Ovary (tissue), 9 donors: ENCODE measurements around the gene AP3B1. TPM values are rescaled to one million over a fixed set of nuclear protein-coding genes. Genes with fewer than 3 reads are reported as not detected.
"Not testable (repeated sequence)": the region's sequence is repeated elsewhere in the genome, so short reads cannot be mapped to it uniquely, and the experiment has no call there.

ENCODE experiments used
- DNase-seq, 5 donors: peaks; one replicate each; pipeline ENCODE4 v3.0.0-alpha.2; 2019 to 2020
- H3K27ac ChIP-seq, 2 donors: fragments of 200-600 bp; one replicate each; pipeline versions ENCODE4 v1.5.1 to v1.8.0; 2019 to 2022
- H3K27me3 ChIP-seq: fragments of 200-600 bp; one replicate; pipeline ENCODE4 v1.8.0; 2022
- H3K36me3 ChIP-seq: fragments of 200-600 bp; sonication (generic); one replicate; pipeline ENCODE4 v1.5.1; 2019
- H3K4me1 ChIP-seq: one replicate; pipeline ENCODE4 v1.8.1; 2013; ENCODE audit warnings: mild to moderate bottlenecking, moderate library complexity; ENCODE audit not compliant: insufficient read depth
- H3K4me3 ChIP-seq: fragments of 200-600 bp; sonication (generic); one replicate; pipeline ENCODE4 v1.5.1; 2017
- H3K9me3 ChIP-seq, 2 donors: fragments of 200-600 bp in 1 of 2; sonication (generic) in 1 of 2; one replicate each; pipeline versions ENCODE4 v1.5.1 to v1.8.1; 2013 to 2019; ENCODE audit warnings: mild to moderate bottlenecking in 1 of 2, moderate library complexity in 1 of 2
- CTCF ChIP-seq, 3 donors: fragments of 450-650 bp in 2 of 3; fragments of 200-600 bp in 1 of 3; IDR thresholded peaks; one replicate each; pipeline versions ENCODE4 v1.5.1 to v1.8.0; 2016 to 2022; ENCODE audit warnings: antibody characterized with exemption in 3 of 3, mild to moderate bottlenecking in 1 of 3
- EP300 ChIP-seq: sonication (generic); formaldehyde crosslinking; IDR thresholded peaks from one replicate; pipeline ENCODE4 v1.6.1; 2017; ENCODE audit warnings: antibody characterized with exemption
- POLR2A ChIP-seq: fragments of 450-650 bp; IDR thresholded peaks from one replicate; pipeline ENCODE4 v1.6.1; 2017; ENCODE audit warnings: antibody characterized with exemption, mild to moderate bottlenecking, moderate library complexity
- WGBS, 3 donors: extraction: QIAGEN DNeasy Blood & Tissue Kit in 1 of 3; methylation state at CpG; one replicate each; pipeline versions ENCODE4 v1.1.5 to v1.1.7; 2013 to 2017; 5-methylcytosine and 5-hydroxymethylcytosine counted together
- intact Hi-C, 4 donors: fragments of 100-400 bp; cut with DNase I; formaldehyde crosslinking; loops; one replicate each; pipeline versions ENCODE4 v1.11.0 to v1.15.1; 2022 to 2023
- polyA plus RNA-seq, 2 donors: library from polyadenylated mRNA; stranded (reverse); fragments of 200-250 nt in 1 of 2; fragments of 350-450 nt in 1 of 2; fragmentation: Illumina TruSeq in 1 of 2; extraction: RNeasy Lipid Tissue Mini Kit (QIAGEN cat#74804) in 1 of 2; gene quantifications; one replicate each; pipeline ENCODE4 v1.2.3, GENCODE V29; 2013 to 2014
- total RNA-seq, 7 donors: library from RNA; depleted of rRNA in 2 of 7; stranded (reverse); fragments of >200 nt in 2 of 7; fragmentation: NEBNext Ultra II Directional in 3 of 7; extraction: Animal tissue kit (Norgen Biotek cat#: 25700) in 3 of 7; gene quantifications; one replicate each; pipeline versions ENCODE4 v1.1.0 to v1.2.4, GENCODE V29; 2016 to 2023
- donor health status: DM: no; HTN: no; CAD: no; lungs with moderate emphysema.
- donor health status: DM: no; HTN: no; CAD: no.
- donor health status: Bipolar disorder and iron deficiency.
- donor health status: DM: yes; HTN: yes; CAD: no.
- donor health status: DM: no; HTN: no; CAD: no.
- donor health status: DM: yes; HTN: yes; CAD: no.

The AP3B1 gene
- total and polyA plus RNA-seq, 9 donors, result 14.5 to 38.8 (median 28.5) TPM

GRCh38 chr5:78050888-78051287 is 243.6 kb downstream of the AP3B1 start:
- intact Hi-C loops, result no loop called here

GRCh38 chr5:78046823-78047222 is 247.7 kb downstream of the AP3B1 start:
- DNase-seq, H3K4me1 ChIP-seq, H3K9me3 ChIP-seq, intact Hi-C loops, H3K36me3 ChIP-seq, H3K4me3 ChIP-seq, H3K27ac ChIP-seq, H3K27me3 ChIP-seq: not testable (repeated sequence)
- WGBS, 3 donors, result 92 to 95% (median 93%) methylated on average over 2 of the region's 2 CpGs

More at GRCh38 chr5:78050888-78051287, 243.6 kb downstream of the AP3B1 start:
- Histone ChIP-seq H3K9me3 (no peaks in the 10 kb centered on the region), H3K27me3 (no peaks in the 10 kb centered on the region), H3K4me1 (no peaks in the 10 kb centered on the region), H3K4me3 (no peak overlapping the region), H3K27ac (no peak overlapping the region), H3K36me3 (no peaks in the 10 kb centered on the region)
- WGBS, 3 donors, result 17 to 42% (median 27%) methylated on average over 4 of the region's 4 CpGs
- DNase-seq, result no peak
- no peak for TF ChIP-seq CTCF (IDR thresholded peaks at IDR 0.05)
- TF ChIP-seq EP300, result no peak
- no peak for TF ChIP-seq POLR2A

- Histone ChIP-seq H3K27me3 (no peaks in the 10 kb centered on the region), H3K9me3 (no peaks in the 10 kb centered on the region), H3K4me3 (no peak overlapping the region), H3K4me1 (no peaks in the 10 kb centered on the region), H3K36me3 (no peaks in the 10 kb centered on the region), H3K27ac (no peak overlapping the region)
- no peak for DNase-seq
- intact Hi-C loops, result no loop called here
- 97 to 99% (median 99%) methylated on average over 9 of the region's 9 CpGs for WGBS, 3 donors
- TF ChIP-seq CTCF (IDR thresholded peaks at IDR 0.05) (no peak), EP300 (no peak), POLR2A (no peak)
These were observed 248.5 kb downstream of the AP3B1 start for GRCh38 chr5:78046006-78046405.

GRCh38 chr5:78041805-78042204 is 252.7 kb downstream of the AP3B1 start:
- no peak overlapping the region for H3K4me3 ChIP-seq
- TF ChIP-seq POLR2A (no peak), EP300 (no peak)
- H3K4me1 ChIP-seq, result no peaks in the 10 kb centered on the region
- no peaks in the 10 kb centered on the region for H3K9me3 ChIP-seq
- 94 to 96% (median 95%) methylated on average over 5 of the region's 5 CpGs for WGBS, 3 donors
- no peak for DNase-seq
- no peaks in the 10 kb centered on the region for H3K36me3 ChIP-seq
- no peak overlapping the region for H3K27ac ChIP-seq
- intact Hi-C loops, result no loop called here
- no peaks in the 10 kb centered on the region for H3K27me3 ChIP-seq

- H3K36me3 ChIP-seq, result no peaks in the 10 kb centered on the region
- 77 to 92% (median 87%) methylated on average over 2 of the region's 2 CpGs for WGBS, 3 donors
- no peak overlapping the region for H3K4me3 ChIP-seq
- no peak for DNase-seq
- no peaks in the 10 kb centered on the region for H3K9me3 ChIP-seq
- TF ChIP-seq CTCF (IDR thresholded peaks at IDR 0.05), result no peak
- no peak for TF ChIP-seq POLR2A
- TF ChIP-seq EP300, result no peak
- intact Hi-C loops, result no loop called here
- H3K27ac ChIP-seq, result no peak overlapping the region
- no peaks in the 10 kb centered on the region for H3K27me3 ChIP-seq
- no peaks in the 10 kb centered on the region for H3K4me1 ChIP-seq
These were observed 269.0 kb downstream of the AP3B1 start for GRCh38 chr5:78025540-78025939.

GRCh38 chr5:78019744-78020143 is 274.8 kb downstream of the AP3B1 start:
- Histone ChIP-seq H3K36me3 (no peaks in the 10 kb centered on the region), H3K4me3 (no peak overlapping the region), H3K27me3 (no peaks in the 10 kb centered on the region), H3K27ac (no peak overlapping the region), H3K9me3 (no peaks in the 10 kb centered on the region), H3K4me1 (no peaks in the 10 kb centered on the region)
- intact Hi-C loops, result no loop called here
- no peak for TF ChIP-seq POLR2A
- no peak for TF ChIP-seq CTCF (IDR thresholded peaks at IDR 0.05)
- TF ChIP-seq EP300, result no peak
- DNase-seq, result no peak
- 78% methylated on average over 5 of the region's 5 CpGs for WGBS, 3 donors
